Measurements from ENCODE around the gene ELMOD2.
"Not testable (repeated sequence)": the region's sequence is repeated elsewhere in the genome, so short reads cannot be mapped to it uniquely, and the experiment has no call there.

The ELMOD2 gene

DNA sequence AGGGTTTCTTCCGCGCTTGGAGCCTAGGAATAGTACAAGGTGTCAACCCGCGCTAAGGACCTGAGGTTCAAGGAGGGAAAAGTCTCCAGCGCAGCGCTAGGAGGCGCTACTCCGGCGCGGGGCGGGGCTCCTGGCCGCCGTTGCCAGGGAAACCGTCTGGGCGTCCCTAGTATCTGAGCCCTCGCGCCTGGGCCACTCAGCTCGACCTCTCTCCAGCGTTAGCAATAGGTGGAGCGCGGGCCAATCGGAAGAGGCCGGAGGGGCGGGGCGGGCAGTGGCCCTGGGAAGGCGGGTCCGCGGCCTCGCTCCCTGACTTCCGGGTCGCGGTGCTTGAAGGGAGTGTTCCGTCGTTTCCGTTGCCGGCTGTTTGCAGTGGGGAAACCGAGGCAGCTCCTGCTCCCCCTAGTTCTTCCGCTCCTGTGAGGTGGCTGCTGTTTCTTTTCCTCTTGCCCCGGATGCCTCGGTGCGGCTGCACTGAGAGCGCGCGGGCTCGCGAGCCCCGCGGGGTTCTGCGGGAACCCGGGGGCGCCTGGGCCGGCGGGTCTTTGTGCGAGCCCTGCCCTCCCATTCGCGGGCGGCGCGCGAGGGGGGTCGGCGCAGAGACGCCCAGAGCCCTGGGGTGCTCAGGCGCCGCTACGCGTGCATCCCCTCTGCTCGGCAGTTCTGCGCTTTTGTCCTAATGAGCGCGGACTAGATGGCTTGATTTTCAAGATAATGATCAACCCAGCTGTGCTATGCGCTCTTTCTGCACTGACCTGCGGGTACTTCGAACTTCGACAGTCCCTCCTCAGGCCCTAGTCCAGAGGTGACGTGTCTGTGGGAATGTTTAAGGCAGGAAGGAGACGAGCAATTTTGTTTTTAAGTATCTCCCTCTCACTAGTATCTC is at the start of gene ELMOD2:
Gene ELMOD2 (plus strand): TSS at position 312 of the 886 bp plus-strand sequence. CDS start 1,261 bp downstream, outside the sequence.
- peak; percentile 95 for DNase-seq

DNA sequence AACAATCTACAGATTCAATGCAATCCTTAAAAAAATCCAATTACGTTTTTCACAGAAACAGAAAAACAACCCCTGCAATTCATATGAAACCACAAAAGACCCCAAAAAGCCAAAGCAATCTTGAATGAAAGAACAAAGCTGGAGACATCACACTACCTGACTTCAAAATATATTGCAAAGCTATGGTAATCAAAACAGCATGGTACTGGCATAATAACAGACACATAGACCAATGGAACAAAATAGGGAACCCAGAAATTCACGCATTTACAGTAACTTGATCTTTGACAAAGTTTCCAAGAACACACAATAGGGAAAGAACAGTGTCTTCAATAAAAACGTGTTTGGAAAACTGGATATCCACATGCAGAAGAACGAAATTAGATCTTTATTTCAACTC is 40.5 kb upstream of the ELMOD2 start:
- no peak for DNase-seq

- DNase-seq, result no peak
Measured at GRCh38 chr4:140485939-140486338, 38.0 kb upstream of the ELMOD2 start.

DNA sequence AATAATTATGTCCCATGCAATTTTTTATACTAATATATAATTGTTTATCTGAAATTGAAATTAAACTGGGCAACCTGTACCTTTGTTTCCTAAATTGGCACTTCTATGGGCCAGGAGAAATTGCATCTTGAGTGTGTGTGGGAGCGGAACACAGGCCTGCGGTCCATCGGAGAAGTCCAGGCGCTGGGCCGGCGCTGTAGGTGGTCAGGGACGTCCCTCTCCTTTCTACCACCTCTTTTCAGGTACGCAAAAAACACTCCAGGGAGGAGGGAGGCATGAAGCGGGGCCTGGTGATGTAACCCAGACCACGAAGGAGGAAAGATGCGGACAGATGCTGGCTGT is 26.6 kb upstream of the ELMOD2 start:
- DNase-seq, result no peak

DNA sequence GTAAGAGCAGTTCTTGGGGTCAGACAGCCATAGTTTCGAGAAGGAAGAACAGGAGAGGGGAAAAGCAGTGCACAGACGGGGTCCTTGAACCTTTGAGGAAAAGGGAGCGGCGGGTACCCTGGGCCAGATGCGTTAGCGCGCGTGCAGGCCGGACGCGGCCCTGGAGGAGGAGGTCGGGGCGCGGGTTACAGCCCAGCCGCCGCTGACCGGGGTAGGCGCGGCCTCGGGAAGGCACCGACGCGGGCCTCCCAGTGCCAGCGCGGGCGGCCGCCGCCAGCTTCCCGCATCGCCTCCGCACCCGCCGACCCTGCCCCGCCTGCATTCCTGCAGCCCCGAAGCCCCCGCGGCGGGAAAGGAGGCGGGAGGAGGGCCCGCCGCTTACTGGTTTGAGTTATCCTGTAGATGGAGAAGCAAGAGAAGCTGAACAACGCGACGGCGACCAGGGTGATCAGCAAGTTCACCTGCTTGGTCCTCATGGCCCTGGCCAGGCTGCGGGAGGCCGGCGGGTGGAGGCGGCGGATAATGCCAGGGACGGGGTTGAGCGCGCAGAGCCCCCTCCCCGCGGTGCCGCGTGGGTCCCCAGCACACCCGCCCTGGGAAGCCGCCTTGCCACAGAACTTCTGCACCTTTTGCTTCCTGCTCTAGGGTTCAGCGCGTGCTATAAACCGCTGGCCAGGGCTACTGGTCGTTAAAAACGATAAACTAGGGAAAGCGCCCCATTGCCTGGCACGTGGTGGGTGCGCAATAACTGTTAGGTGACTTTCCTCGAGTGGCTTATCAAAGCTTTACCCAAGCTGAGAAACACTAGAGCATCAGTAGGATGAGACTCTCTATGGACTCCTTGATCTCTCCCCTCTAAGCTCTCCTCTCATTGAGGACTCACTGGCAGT is 26.0 kb upstream of the ELMOD2 start, which contains the start of gene MGAT4D:
Gene MGAT4D (minus strand): TSS at position 547 of the 890 bp plus-strand sequence. CDS start 71 bp downstream, at position 476.
- no peak for DNase-seq

DNA sequence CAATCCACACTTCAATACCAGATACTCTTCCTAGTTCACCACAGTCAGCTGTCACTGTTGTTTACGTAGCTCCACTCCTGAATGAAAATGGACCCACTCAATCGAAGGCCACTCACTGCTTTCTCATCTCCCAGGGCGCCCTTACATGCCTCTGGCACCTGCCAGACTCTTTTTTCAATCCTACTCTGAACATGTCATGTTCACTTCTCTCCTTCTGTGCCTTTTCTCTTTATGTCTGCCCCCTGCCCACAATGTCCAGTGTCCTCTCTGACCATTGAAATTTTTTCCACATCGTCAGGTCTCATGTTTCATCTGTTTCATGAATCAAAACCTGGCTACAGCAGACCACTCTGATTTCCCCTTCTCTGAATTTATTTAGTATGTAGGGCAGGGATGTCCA is 24.6 kb upstream of the ELMOD2 start:
- no peak for DNase-seq

- DNase-seq, result no peak
Measured at GRCh38 chr4:140504261-140504660, 19.7 kb upstream of the ELMOD2 start.

GRCh38 chr4:140513765-140514164 is 10.2 kb upstream of the ELMOD2 start:
- not testable (repeated sequence) for DNase-seq

- DNase-seq, result no peak
Measured at GRCh38 chr4:140515423-140515822, 8.5 kb upstream of the ELMOD2 start.

- no peak for DNase-seq
Measured at GRCh38 chr4:140523370-140523856, 555 bp upstream of the ELMOD2 start.

- no peak for DNase-seq
Measured at GRCh38 chr4:140529434-140529833, 5.5 kb downstream of the ELMOD2 start.

DNA sequence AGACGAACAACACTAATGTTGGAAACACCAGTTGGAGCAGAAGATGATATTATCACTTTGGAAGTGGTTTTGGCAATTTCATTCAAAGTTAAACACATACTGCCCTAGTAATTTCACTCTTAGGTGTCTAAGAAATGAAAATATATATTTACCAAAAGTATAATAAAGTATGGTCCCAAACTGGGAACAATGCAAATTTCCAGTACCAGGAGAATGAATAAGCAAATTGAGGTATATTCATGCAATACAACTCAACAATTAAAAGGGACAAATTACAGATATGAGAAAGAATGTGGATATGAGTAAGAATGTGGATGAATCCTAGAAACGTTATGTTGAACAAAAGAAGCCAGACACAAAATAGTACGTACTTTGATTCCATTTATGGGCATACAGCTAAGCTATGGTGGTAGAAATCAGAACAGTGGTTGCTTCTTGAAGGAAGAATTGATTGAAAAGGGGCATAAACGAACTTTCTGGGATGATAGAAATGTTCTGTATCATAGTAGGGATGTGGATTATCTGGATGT is 10.0 kb downstream of the ELMOD2 start:
- DNase-seq, result no peak

GRCh38 chr4:140556372-140557085 is 32.6 kb downstream of the ELMOD2 start:
- DNase-seq, result no peak

GRCh38 chr4:140557831-140558435 is 34.0 kb downstream of the ELMOD2 start:
- no peak for DNase-seq

DNA sequence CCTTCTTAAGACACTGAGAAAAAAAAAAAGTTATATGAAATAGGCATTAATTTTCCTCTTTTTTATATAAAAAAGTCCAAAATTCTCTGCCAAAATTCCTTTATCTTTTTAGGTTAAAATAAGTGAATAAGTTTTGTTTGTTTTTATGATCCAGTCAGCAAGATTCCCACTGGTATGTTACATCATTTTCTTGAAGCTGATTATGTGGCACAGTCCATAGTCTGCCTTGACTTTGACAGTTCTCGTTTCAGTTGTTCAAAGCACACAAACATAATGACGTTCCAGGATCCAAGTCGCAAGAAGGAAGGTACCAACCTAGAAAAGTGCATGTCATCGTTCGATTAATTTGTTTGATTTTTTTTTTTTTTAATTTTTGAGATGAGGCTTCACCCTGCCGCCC is 35.7 kb downstream of the ELMOD2 start:
- no peak for DNase-seq

- no peak for DNase-seq
Measured at GRCh38 chr4:140568507-140569306, 44.7 kb downstream of the ELMOD2 start, which contains the start of gene UCP1. UCP1 (minus strand) TSS chr4:140568961; CDS start chr4:140568729, 232 bp downstream.

- no peak for DNase-seq
Measured at GRCh38 chr4:140569307-140569638, 45.3 kb downstream of the ELMOD2 start.

DNA sequence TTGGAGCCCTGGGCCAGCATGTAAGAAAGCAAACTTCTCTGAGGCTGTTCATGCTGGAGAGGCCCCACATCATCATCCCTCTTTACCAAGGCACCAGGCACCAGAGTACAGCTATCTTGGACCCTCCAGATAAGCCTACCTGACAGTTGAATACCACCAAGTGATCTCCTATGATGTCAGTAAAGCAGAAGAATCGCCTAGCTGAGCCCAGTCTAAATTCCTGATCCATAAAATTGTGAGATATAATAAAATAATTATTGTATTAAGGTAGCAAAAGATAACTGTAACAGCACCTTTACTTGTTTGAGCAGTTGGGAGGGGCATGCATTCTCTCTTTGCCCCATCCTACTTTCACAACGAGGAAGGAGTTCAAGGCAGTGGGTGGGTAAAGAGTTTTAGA is 47.7 kb downstream of the ELMOD2 start:
- no peak for DNase-seq

- no peak for DNase-seq
Measured at GRCh38 chr4:140575489-140575888, 51.5 kb downstream of the ELMOD2 start.

DNA sequence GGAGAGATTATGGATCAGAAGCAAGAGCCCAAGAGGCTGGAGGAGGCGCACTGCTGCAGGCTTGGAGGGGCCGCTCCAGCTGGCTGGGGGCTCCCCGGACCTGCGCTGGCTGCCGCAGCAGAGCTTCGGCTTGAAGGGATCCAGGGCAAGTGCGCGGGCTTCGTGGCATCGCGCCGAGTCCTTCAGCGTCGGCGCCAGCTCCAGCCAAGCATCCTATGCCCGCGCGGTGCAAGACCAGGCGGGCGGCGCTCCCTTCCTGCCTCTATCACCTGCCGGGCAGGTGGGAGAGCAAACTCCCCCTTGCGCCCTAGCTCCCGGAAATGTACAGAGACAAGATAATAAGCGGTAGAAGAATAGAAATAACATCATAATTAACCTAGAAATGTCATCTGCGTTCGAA is 55.3 kb downstream of the ELMOD2 start:
- no peak for DNase-seq

GRCh38 chr4:140581078-140581477 is 57.1 kb downstream of the ELMOD2 start:
- DNase-seq, result no peak

Data from NCI-H510A (cell line).